ENCODE data around the gene CCDC8. TPM values are rescaled to one million over a fixed set of nuclear protein-coding genes. Genes with fewer than 3 reads are reported as not detected.

Gene CCDC8
- polyA plus RNA-seq, 1 donor from 2014 or later = 0.84 TPM

DNA sequence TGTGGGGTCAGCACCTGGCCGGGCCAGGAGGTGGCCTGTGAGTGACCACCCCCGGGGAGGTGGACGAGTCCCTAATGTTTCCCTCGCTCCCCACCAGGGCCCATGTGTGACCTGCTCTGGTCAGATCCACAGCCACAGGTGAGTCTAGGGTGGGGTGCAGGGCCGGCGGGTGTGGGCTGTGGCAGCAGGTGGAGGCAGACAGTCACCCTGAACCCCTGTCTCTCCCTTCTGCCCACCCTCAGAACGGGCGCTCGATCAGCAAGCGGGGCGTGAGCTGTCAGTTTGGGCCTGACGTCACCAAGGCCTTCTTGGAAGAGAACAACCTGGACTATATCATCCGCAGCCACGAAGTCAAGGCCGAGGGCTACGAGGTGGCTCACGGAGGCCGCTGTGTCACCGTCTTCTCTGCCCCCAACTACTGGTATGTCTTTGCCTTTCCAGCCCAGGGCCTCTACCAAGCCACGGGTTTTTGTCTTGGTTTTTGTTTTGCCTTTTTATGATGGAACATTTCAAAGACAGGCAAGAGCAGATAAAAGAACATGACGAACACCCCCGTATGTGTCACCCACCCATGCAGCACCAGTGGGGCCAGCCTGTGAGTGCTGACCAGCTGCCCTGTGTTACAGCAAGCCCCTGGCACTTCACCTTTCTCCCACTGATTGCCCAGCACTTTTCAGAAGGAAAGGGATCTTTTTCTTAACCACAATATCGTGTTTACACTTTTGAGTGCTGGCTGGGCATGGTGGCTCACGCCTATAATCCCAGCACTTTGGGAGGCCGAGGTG, 24.9 kb downstream of the CCDC8 start:
- Histone ChIP-seq H3K4me2 (ENCODE audit: low read length) (no peak overlapping the region), H3K9me2 (ENCODE audit: insufficient read depth, low read length) (no peaks in the 10 kb centered on the region), H3F3A (ENCODE audit: insufficient read depth, low read length, poor library complexity, severe bottlenecking) (no peaks in the 10 kb centered on the region), H3K9me3 (ENCODE audit: low read length) (no peaks in the 10 kb centered on the region), H3K79me2 (replicated peaks; ENCODE audit: insufficient read depth, low read length) (no peaks in the 10 kb centered on the region), H3K27ac (ENCODE audit: low read length) (no peak overlapping the region), H2AFZ (ENCODE audit: low read depth, low read length) (no peak overlapping the region), H3K36me3 (ENCODE audit: insufficient read depth, low read length) (peaks cover 7% of the 10 kb centered on the region), H4K20me1 (ENCODE audit: insufficient read depth) (no peaks in the 10 kb centered on the region), H3K27me3 (ENCODE audit: insufficient read depth, low read depth, low read length) (no peaks in the 10 kb centered on the region), H3K4me3 (ENCODE audit: low read length) (no peak overlapping the region), H3K9ac (ENCODE audit: low read length) (no peak overlapping the region)
- TF ChIP-seq, protein P1, sequence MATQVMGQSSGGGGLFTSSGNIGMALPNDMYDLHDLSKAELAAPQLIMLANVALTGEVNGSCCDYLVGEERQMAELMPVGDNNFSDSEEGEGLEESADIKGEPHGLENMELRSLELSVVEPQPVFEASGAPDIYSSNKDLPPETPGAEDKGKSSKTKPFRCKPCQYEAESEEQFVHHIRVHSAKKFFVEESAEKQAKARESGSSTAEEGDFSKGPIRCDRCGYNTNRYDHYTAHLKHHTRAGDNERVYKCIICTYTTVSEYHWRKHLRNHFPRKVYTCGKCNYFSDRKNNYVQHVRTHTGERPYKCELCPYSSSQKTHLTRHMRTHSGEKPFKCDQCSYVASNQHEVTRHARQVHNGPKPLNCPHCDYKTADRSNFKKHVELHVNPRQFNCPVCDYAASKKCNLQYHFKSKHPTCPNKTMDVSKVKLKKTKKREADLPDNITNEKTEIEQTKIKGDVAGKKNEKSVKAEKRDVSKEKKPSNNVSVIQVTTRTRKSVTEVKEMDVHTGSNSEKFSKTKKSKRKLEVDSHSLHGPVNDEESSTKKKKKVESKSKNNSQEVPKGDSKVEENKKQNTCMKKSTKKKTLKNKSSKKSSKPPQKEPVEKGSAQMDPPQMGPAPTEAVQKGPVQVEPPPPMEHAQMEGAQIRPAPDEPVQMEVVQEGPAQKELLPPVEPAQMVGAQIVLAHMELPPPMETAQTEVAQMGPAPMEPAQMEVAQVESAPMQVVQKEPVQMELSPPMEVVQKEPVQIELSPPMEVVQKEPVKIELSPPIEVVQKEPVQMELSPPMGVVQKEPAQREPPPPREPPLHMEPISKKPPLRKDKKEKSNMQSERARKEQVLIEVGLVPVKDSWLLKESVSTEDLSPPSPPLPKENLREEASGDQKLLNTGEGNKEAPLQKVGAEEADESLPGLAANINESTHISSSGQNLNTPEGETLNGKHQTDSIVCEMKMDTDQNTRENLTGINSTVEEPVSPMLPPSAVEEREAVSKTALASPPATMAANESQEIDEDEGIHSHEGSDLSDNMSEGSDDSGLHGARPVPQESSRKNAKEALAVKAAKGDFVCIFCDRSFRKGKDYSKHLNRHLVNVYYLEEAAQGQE (IDR thresholded peaks at IDR 0.05; ENCODE audit: borderline replicate concordance) = no peak
- TF ChIP-seq TAF1 (IDR thresholded peaks at IDR 0.05; ENCODE audit: low read depth) (no peak), SMC3 (conservative IDR thresholded peaks at IDR 0.05; ENCODE audit: poor library complexity) (no peak), RAD21 (conservative IDR thresholded peaks at IDR 0.05) (no peak), POLR2AphosphoS5 (IDR thresholded peaks at IDR 0.05) (no peak), EP300 (conservative IDR thresholded peaks at IDR 0.05; ENCODE audit: poor library complexity, severe bottlenecking) (no peak), MXI1 (conservative IDR thresholded peaks at IDR 0.05; ENCODE audit: poor library complexity, severe bottlenecking) (no peak), EZH2 (IDR thresholded peaks at IDR 0.05; ENCODE audit: borderline replicate concordance, insufficient read depth, low read length, poor library complexity, severe bottlenecking) (no peak)
- TF ChIP-seq, protein P2, sequence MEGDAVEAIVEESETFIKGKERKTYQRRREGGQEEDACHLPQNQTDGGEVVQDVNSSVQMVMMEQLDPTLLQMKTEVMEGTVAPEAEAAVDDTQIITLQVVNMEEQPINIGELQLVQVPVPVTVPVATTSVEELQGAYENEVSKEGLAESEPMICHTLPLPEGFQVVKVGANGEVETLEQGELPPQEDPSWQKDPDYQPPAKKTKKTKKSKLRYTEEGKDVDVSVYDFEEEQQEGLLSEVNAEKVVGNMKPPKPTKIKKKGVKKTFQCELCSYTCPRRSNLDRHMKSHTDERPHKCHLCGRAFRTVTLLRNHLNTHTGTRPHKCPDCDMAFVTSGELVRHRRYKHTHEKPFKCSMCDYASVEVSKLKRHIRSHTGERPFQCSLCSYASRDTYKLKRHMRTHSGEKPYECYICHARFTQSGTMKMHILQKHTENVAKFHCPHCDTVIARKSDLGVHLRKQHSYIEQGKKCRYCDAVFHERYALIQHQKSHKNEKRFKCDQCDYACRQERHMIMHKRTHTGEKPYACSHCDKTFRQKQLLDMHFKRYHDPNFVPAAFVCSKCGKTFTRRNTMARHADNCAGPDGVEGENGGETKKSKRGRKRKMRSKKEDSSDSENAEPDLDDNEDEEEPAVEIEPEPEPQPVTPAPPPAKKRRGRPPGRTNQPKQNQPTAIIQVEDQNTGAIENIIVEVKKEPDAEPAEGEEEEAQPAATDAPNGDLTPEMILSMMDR (IDR thresholded peaks at IDR 0.05; ENCODE audit: poor library complexity, severe bottlenecking) = no peak

DNA sequence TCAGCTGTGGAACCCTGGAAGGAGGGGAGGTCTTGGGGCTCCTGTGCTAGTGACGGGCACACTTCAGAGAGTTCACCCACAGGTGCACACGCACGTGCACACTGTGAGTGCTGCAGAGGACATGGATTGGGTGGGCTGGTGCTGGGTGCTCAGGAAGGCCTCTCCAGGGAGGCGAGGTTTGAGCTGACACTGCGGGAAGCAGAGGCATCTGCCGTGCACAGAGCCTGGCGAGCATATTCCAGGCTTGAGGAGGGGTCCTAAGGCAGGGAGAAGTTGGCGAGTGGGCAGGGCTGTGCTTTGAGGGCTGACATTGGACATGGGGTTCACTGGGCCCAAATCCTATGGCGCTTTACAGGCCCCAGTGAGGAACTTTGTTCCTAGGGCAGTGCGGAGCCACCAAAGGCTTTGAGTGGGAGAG, 25.6 kb downstream of the CCDC8 start:
- Histone ChIP-seq H3K9me2 (ENCODE audit: insufficient read depth, low read length) (no peaks in the 10 kb centered on the region), H3K4me3 (ENCODE audit: low read length) (no peak overlapping the region), H3K4me2 (ENCODE audit: low read length) (no peak overlapping the region), H3K9ac (ENCODE audit: low read length) (no peak overlapping the region), H3K27me3 (ENCODE audit: insufficient read depth, low read depth, low read length) (no peaks in the 10 kb centered on the region), H3K27ac (ENCODE audit: low read length) (no peak overlapping the region), H4K20me1 (ENCODE audit: insufficient read depth) (no peaks in the 10 kb centered on the region), H3K36me3 (ENCODE audit: insufficient read depth, low read length) (peaks cover 7% of the 10 kb centered on the region), H3F3A (ENCODE audit: insufficient read depth, low read length, poor library complexity, severe bottlenecking) (no peaks in the 10 kb centered on the region), H3K79me2 (replicated peaks; ENCODE audit: insufficient read depth, low read length) (no peaks in the 10 kb centered on the region), H3K9me3 (ENCODE audit: low read length) (no peaks in the 10 kb centered on the region), H2AFZ (ENCODE audit: low read depth, low read length) (no peak overlapping the region)
- TF ChIP-seq RAD21 (conservative IDR thresholded peaks at IDR 0.05) (no peak), SMC3 (conservative IDR thresholded peaks at IDR 0.05; ENCODE audit: poor library complexity) (no peak), EP300 (conservative IDR thresholded peaks at IDR 0.05; ENCODE audit: poor library complexity, severe bottlenecking) (no peak)
- TF ChIP-seq, protein P2 (IDR thresholded peaks at IDR 0.05; ENCODE audit: poor library complexity, severe bottlenecking) = no peak
- TF ChIP-seq, protein P1 (IDR thresholded peaks at IDR 0.05; ENCODE audit: borderline replicate concordance) = no peak

All from neural cell (in vitro differentiated cells).